IPS-20b (cell line): ENCODE data around the gene KRT4.

Source experiments
- H3K27ac ChIP-seq: one replicate; pipeline ENCODE4 v1.5.1; 2013; ENCODE audit warnings: low read length
- H3K27me3 ChIP-seq: 2 replicates; pipeline ENCODE4 v1.6.1; 2013; ENCODE audit warnings: mild to moderate bottlenecking, low read length, inconsistent platforms; ENCODE audit not compliant: insufficient read depth
- H3K36me3 ChIP-seq: 2 replicates; pipeline ENCODE4 v1.6.1; 2013; ENCODE audit warnings: low read depth, mild to moderate bottlenecking, inconsistent platforms, low read length, moderate library complexity; ENCODE audit not compliant: insufficient read depth
- H3K4me1 ChIP-seq: 2 replicates; pipeline ENCODE4 v1.6.1; 2013; ENCODE audit warnings: mild to moderate bottlenecking, control low read depth, inconsistent platforms, low read length, moderate library complexity; ENCODE audit not compliant: insufficient read depth
- H3K4me3 ChIP-seq: 2 replicates; pipeline ENCODE4 v1.5.1; 2013; ENCODE audit warnings: mild to moderate bottlenecking, low read length, inconsistent platforms
- H3K9ac ChIP-seq: 2 replicates; pipeline ENCODE4 v1.6.1; 2013; ENCODE audit warnings: low read depth, mild to moderate bottlenecking, inconsistent platforms, low read length, moderate library complexity
- H3K9me3 ChIP-seq: 2 replicates; pipeline ENCODE4 v1.6.1; 2013; ENCODE audit warnings: mild to moderate bottlenecking, low read depth, low read length, inconsistent platforms; ENCODE audit not compliant: insufficient read depth

KRT4 gene

DNA sequence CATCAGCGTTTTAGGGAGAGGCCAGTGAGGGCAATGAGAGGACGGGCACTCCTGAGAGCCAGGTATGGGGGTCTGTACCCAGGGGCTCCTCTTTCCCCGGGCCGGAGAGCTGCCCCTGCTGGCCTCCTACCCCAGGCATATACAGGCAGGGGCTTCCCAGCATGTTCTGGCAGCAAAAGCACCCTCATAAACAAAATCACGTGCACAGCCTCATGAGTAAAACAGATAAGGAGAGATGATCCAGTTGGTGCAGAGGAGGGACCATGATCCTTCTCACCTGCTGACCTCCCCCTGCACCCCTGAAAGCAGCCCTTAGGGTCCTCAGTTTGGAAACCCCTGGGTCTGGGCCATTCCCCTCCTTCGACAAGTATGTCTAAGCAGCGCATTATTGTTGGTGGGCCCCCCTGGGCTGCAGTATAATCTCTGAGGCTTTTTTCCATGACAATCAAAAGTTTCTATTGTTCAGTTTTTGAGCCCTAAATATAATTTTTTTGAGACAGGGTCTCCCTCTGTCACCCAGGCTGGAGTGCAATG lies 5.0 kb upstream of the KRT4 start:
- no peaks in the 10 kb centered on the region for H3K9me3 ChIP-seq
- H3K27me3 ChIP-seq, result no peaks in the 10 kb centered on the region; the same call in 1 of the 2 replicates
- no peak overlapping the region for H3K9ac ChIP-seq

DNA sequence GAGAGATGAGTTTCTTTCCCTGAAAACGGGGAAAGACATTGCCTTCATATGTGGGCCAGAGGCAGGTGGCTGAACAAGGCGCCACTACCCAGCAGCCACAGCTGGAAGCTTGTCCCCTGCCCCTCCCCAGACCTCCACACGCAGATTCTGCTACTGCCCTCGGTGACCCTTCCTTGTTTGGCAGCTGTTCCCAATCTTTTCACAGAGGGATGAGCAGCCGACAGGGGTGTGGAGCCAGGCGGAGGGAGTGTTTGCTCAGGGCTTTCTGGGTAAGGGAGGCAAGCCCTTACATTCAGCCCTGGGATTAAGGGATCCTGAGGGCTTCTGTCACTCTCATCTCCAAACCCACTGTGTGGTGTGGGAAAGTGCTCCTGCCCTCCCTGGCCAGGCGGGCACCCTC lies 4.5 kb upstream of the KRT4 start:
- H3K27ac ChIP-seq, result no peak overlapping the region
- H3K36me3 ChIP-seq, result no peaks in the 10 kb centered on the region
- no peak overlapping the region for H3K9ac ChIP-seq
- H3K9me3 ChIP-seq, result no peaks in the 10 kb centered on the region
- no peak overlapping the region for H3K4me3 ChIP-seq
- H3K27me3 ChIP-seq, result no peaks in the 10 kb centered on the region; the same call in 1 of the 2 replicates
- no peaks in the 10 kb centered on the region for H3K4me1 ChIP-seq

More for the DNA sequence above, 5.0 kb upstream of the KRT4 start:
- Histone ChIP-seq H3K4me3 (no peak overlapping the region), H3K36me3 (no peaks in the 10 kb centered on the region), H3K4me1 (no peaks in the 10 kb centered on the region), H3K27ac (no peak overlapping the region)

DNA sequence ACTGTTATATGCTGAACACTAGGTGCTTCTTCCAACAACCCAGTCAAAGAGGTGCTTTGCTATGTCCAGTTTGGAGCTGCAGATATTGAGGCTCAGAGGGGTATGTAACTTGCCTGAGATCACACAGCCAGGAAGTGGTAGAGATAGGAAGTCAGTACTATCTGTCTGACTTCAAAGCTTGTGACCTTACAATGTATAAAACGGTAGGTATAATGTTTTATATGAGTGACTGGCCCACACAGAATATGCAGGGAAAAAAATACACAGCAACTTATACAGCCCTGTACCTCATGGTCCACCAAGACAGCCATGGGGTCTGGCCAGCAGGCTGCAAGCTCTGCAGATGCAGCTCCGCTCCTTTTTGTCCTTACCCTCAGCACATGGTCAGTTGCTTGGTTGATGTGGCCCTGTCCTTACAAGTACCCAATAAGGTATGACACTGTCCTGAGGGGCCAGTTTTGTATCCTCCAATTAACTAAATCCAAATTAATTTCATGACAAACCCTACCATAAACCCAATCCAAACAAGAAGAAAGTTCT lies 3.9 kb upstream of the KRT4 start:
- Histone ChIP-seq H3K9me3 (no peaks in the 10 kb centered on the region), H3K27ac (no peak overlapping the region), H3K4me1 (no peaks in the 10 kb centered on the region), H3K4me3 (no peak overlapping the region), H3K36me3 (no peaks in the 10 kb centered on the region), H3K9ac (no peak overlapping the region), H3K27me3 (no peaks in the 10 kb centered on the region; the same call in 1 of the 2 replicates)

DNA sequence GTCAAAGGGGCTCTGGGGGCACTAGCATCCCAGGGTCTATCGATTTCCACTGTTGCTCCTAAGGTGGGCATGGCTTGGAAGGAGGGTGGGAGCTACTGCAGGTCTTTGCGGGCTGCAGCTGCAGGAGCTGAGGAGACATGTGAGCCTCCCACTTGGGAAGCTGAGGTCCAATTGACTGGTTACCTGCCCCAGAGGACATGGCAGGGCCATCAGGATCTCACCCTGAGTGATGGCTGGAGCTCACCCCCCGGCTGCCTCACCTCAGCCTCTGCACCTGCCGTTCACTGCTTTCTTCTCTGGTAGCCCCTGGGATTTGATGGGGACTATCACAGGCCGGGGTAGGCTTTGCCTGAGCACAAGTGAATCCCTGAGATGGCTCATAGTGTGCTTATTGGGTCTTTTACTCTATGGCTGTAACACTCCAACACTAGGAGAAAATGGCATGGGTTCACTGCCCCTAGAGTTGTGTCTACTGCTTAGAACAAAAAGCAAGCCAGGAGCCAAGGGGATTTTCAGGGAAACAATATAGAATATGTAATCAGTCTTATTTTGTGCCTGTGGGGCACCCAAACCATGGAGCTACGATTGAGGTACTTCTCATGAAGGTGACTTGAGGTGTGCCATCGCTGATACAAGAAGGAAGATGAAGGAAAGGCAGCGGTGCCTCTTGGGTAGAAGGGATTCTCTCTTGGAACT lies 3.2 kb upstream of the KRT4 start:
- no peak overlapping the region for H3K27ac ChIP-seq
- no peak overlapping the region for H3K4me3 ChIP-seq
- H3K9ac ChIP-seq, result no peak overlapping the region
- H3K27me3 ChIP-seq, result no peaks in the 10 kb centered on the region
- H3K9me3 ChIP-seq, result no peaks in the 10 kb centered on the region
- H3K36me3 ChIP-seq, result no peaks in the 10 kb centered on the region
- H3K4me1 ChIP-seq, result no peaks in the 10 kb centered on the region

DNA sequence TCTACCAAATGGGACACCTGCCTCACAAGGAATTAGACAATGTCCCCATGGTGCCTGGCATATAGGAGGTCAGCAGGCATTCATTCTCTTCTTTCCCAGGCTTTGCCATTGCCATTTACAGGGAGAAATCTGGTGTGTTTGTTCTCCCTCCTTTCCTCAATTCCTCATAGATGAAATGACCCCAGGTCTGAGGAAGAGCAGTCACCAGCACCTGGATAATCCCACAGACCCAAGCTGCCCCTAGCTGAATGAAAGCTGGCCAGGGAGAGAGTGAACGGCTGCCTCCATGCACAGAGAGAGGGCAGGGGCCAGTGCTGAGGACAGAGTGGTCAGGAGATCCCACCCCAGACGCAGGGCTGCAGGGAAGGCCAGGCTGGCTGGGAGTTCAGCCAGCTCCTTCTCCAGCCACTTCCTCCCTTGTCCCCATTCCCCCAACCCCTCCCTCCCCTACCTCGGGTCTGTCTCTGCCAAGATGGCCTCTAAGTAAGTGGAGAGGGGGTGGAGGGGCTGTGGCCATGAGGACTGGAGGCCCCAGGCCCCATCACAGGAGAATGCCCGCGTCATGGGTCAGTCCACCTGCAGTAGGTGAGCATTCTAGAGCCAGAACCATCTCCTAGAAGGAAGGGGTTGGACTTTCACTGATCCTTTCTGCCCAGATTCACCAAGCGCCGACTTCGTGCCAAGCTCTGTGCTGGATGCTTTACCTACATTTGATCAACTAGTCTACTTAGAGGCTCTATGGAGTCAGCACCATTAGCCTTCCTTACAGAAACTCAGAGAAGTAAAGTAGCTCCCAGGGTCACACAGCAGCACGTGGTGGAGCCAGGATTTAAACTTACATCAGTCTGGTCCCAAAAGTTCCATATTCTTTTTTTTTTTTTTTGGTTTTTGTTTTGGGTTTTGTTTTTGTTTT lies 2.0 kb upstream of the KRT4 start:
- H3K9me3 ChIP-seq, result no peaks in the 10 kb centered on the region
- H3K9ac ChIP-seq, result no peak overlapping the region
- no peaks in the 10 kb centered on the region for H3K27me3 ChIP-seq
- no peaks in the 10 kb centered on the region for H3K4me1 ChIP-seq
- no peaks in the 10 kb centered on the region for H3K36me3 ChIP-seq
- H3K27ac ChIP-seq, result no peak overlapping the region
- no peak overlapping the region for H3K4me3 ChIP-seq

DNA sequence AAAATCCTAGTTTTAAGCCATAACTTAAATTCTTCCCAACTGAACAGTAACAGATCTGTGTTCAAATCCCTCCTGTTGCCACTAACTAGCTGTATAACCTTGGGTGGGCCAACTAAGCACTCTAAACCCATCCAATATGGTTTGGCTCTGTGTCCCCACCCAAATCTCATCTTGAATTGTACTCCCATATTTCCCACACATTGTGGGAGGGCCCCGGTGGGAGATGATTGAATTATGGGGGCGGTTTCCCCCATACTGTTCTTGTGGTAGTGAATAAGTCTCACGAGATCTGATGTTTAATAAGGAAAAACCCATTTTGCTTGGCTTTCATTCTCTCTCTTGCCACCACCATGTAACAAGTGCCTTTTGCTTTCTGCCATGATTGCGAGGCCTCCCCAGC lies 1.2 kb upstream of the KRT4 start:
- H3K9ac ChIP-seq, result no peak overlapping the region
- no peaks in the 10 kb centered on the region for H3K36me3 ChIP-seq
- no peak overlapping the region for H3K27ac ChIP-seq
- no peaks in the 10 kb centered on the region for H3K27me3 ChIP-seq
- no peaks in the 10 kb centered on the region for H3K9me3 ChIP-seq
- no peaks in the 10 kb centered on the region for H3K4me1 ChIP-seq
- no peak overlapping the region for H3K4me3 ChIP-seq

DNA sequence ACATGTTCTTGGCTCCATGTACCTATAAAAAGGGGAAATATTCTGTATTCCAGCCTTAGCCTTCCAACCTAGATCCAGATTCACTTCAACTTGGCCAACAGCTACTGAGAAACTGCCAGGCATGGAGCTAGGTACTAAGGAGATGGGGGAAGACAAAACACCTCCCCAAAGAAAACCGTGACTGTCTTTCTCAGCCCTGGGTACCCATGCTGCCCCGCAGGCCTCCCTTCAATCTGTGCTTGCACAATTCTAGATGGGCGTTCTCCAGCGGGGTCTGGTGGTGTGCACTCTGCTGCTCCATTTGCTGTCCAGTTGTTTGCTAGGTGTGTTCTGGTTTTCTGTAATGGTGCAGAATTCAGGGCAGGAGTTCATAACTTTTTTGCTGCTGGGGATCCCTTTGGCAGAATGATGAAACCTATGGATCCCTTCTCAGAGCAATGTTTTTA lies 817 bp upstream of the KRT4 start:
- H3K27me3 ChIP-seq, result no peaks in the 10 kb centered on the region
- H3K36me3 ChIP-seq, result no peaks in the 10 kb centered on the region

DNA sequence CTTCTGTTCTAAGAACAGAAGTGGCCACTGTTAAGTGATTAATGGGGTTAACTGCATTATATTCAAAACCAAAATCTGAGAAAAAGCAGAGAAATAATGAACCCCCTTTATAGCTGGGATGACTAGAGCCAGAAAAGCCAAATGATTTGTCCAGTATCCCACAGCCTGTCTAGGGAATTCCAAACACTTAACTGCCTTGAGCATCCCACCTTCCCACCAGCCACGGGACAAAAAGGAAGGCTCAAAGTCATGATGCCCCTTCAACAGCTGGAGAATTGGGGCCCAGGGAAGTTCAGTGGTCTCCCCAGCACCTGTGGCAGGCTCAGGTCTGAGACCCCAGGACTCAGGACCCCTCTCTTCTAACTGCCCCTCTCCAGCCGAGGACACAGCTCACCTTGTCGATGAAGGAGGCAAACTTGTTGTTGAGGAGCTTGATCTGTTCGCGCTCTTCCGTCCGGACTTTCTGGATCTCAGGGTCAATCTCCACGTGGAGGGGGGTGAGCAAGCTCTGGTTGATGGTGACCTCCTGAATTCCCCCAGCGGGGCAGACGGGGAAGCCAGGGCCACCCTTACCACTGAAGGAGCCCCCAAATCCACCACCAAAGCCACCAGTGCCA lies 605 bp downstream of the KRT4 start:
- H3K9ac ChIP-seq, result no peak overlapping the region

More for the DNA sequence above, 817 bp upstream of the KRT4 start:
- Histone ChIP-seq H3K9ac (no peak overlapping the region), H3K9me3 (no peaks in the 10 kb centered on the region), H3K4me1 (no peaks in the 10 kb centered on the region), H3K4me3 (no peak overlapping the region), H3K27ac (no peak overlapping the region)

DNA sequence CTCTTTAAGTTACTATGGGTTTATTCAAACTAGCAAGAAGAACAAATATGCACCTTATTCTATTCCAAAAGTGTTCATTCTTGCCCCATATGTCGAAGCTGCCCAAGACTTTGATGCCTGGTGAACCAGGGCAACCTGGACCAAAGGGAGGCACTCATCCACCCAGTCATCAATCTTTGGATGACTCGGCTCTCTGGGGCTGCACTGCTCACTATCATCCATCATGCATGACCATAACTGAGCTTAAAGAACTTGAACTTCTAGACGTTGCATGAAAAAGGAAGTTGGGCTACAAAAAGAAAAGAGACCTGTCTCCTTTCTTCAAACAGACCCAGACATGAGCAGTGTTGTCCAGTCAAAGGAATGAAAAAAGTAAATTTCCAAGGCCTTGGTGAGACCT lies 1.2 kb downstream of the KRT4 start:
- no peak overlapping the region for H3K27ac ChIP-seq
- no peak overlapping the region for H3K4me3 ChIP-seq
- no peaks in the 10 kb centered on the region for H3K27me3 ChIP-seq
- no peak overlapping the region for H3K9ac ChIP-seq
- H3K4me1 ChIP-seq, result no peaks in the 10 kb centered on the region
- no peaks in the 10 kb centered on the region for H3K9me3 ChIP-seq
- no peaks in the 10 kb centered on the region for H3K36me3 ChIP-seq

More for the DNA sequence above, 605 bp downstream of the KRT4 start:
- Histone ChIP-seq H3K4me3 (no peak overlapping the region), H3K36me3 (no peaks in the 10 kb centered on the region), H3K27me3 (no peaks in the 10 kb centered on the region), H3K27ac (no peak overlapping the region), H3K9me3 (no peaks in the 10 kb centered on the region), H3K4me1 (no peaks in the 10 kb centered on the region)

DNA sequence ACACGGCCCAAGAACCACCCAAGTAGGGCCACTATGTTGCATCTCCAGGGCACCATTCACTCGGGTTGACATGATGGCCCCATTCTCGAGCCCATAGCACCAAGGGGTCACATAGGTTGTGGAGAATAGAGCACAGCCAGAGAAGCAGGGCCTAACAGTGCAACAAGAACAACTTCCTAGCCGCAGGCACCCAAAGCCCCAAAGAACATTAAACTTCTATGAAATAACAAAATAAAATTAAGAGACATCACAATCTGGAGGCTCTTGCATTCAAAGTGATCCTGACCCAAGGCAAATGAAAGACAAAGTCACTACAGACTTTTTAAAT lies 1.9 kb downstream of the KRT4 start:
- Histone ChIP-seq H3K9me3 (no peaks in the 10 kb centered on the region), H3K27me3 (no peaks in the 10 kb centered on the region; the same call in 1 of the 2 replicates), H3K4me1 (no peaks in the 10 kb centered on the region), H3K36me3 (no peaks in the 10 kb centered on the region), H3K27ac (no peak overlapping the region), H3K4me3 (no peak overlapping the region), H3K9ac (no peak overlapping the region)

DNA sequence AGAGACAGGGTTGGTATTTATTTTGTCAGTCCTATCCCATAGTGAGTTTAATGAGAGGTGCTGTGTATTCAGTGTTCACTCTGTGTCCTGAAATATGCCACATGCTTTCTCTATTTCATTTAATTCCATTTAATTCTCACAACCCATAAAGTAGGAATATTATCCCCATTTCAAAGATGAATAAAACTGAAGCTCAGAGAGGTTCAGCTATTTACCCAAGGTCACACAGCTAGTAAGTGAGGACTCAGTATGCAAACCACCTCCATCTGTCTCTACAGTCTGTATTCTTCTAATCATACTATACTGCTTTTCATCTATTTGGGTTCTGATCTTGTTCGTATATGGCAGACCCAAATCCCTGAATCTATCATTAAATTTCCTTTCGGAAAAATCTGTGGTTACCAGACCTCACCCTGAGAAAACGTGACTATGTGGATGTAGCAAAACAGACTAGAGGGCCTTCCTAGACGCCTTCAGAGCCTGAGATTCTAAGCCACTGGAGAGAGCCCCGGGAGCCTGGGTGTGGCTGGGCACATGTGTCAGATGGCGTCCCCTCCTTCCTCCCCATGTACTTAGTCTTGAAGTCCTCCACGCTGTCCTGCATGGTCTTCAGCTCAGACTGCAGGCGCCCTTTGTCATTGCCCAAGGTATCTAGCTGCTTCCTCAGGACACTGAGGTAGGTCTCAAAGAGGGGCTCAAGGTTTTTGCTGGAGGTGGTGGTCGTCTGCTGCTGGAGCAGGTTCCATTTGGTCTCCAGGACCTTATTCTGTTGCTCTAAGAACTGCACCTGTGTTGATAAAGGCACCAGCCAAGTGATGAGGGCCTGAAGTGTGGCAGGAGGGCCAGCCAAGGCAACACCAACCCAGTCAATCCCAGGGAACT lies 2.5 kb downstream of the KRT4 start:
- Histone ChIP-seq H3K36me3 (no peaks in the 10 kb centered on the region), H3K27ac (no peak overlapping the region), H3K4me1 (no peaks in the 10 kb centered on the region), H3K27me3 (no peaks in the 10 kb centered on the region; the same call in 1 of the 2 replicates), H3K9me3 (no peaks in the 10 kb centered on the region), H3K9ac (no peak overlapping the region), H3K4me3 (no peak overlapping the region)
